WI38 (cell line): ENCODE data around the gene CPEB1.

Experiments
- H3K4me3 ChIP-seq: 2 replicates; pipeline ENCODE4 v1.5.1; 2011; ENCODE audit warnings: low read depth, mild to moderate bottlenecking, control low read depth, low read length
- CTCF ChIP-seq: IDR thresholded peaks from 2 replicates; pipeline ENCODE4 v1.5.1; 2012; ENCODE audit warnings: low read depth, mild to moderate bottlenecking, control low read depth, low read length

The CPEB1 gene

DNA sequence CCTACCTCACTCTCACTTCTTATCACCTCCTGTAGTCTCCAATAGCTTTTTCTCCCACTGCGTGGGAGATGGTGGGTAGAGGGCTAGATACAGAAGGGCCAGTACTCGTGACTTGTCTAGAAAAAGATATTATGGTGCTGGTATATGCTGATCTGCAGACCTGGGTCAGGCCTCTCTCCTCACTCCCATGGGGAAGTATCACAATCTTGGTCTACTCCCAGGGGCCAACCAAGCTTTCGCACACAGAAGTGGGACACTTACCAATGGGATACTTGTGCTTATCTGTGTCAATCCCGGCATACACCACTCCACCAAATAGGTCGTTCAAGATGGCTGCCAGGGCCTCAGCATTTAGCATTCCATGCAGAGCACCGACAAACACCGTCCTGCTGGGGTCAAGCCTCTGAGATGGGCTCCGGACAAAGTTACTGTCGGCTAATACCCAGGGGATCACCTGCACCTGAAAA is 97.9 kb downstream of the CPEB1 start:
- TF ChIP-seq CTCF, result no peak

GRCh38 chr15:82548700-82549099 is 98.5 kb downstream of the CPEB1 start:
- TF ChIP-seq CTCF, result no peak
- no peak overlapping the region for H3K4me3 ChIP-seq

More for the DNA sequence above, 97.9 kb downstream of the CPEB1 start:
- no peak overlapping the region for H3K4me3 ChIP-seq

- no peak overlapping the region for H3K4me3 ChIP-seq
- no peak for TF ChIP-seq CTCF
These were observed 101.7 kb downstream of the CPEB1 start for GRCh38 chr15:82545478-82545877.

- no peak overlapping the region for H3K4me3 ChIP-seq
These were observed 102.2 kb downstream of the CPEB1 start for GRCh38 chr15:82545002-82545401.

DNA sequence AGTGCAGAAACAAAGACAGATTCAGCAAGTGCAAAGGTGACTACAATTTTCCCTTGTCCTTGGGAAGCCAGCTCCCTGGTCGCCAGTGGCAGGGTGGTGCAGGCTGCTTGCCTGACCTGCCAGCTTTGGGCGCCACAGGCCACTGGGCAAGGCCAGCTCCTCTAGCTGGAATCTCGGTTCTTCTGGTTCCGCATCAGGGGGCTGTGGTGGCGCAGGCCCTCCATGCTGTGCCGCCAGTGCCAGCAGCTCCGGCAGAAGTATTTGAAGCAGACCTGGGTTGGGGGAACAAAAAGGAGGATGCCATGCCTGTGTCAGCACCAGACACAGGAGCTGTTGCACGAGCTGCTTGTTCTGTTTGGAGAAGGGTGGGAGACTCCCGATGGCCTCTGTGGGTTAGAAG is 102.7 kb downstream of the CPEB1 start:
- H3K4me3 ChIP-seq, result no peak overlapping the region
- no peak for TF ChIP-seq CTCF

More at GRCh38 chr15:82545002-82545401, 102.2 kb downstream of the CPEB1 start:
- TF ChIP-seq CTCF, result no peak

DNA sequence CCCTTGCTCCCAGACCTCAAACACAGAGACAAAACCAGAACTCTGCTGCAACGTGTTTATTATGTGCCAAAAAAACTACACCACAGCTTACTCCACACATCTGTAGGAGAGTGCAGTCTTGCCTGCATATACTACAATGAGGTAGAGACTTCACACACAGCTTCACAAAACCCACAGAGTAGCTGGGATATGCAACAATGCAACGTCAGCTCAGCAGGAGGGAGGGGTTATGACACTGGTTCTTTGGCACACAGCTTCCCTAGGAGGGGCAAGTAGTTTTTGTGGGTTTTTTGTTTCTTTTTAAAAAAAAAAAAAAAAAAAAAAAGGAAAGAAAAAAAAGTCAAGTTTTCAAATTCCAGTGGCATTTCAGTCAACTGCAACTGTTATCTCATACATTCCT is 104.0 kb downstream of the CPEB1 start:
- TF ChIP-seq CTCF, result no peak
- H3K4me3 ChIP-seq, result no peak overlapping the region

DNA sequence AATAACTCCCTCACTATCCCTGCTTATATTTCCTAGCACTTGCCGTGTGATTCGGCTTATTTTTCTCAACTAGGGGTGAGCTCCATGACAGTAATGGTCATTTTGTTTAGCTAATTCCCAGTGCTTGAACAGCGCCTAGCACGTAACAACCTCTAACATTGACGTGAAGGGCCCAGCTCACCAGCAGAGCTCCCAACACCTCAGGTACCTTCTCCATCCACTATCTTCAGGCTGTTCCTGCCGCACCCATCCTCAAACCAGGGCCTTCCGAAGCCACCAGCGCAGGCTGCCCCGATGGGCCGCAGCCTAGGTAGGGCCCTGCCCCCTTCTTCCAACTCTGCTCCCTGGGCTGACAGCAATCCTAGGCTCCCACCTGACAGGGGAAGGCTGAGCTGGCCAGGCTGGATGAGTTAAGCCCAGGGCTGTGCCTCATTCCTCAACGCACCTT is 106.2 kb downstream of the CPEB1 start:
- TF ChIP-seq CTCF, result no peak
- H3K4me3 ChIP-seq, result peak overlapping the region; percentile 100
